ENCODE measurements around the gene DST.

DST gene

DNA sequence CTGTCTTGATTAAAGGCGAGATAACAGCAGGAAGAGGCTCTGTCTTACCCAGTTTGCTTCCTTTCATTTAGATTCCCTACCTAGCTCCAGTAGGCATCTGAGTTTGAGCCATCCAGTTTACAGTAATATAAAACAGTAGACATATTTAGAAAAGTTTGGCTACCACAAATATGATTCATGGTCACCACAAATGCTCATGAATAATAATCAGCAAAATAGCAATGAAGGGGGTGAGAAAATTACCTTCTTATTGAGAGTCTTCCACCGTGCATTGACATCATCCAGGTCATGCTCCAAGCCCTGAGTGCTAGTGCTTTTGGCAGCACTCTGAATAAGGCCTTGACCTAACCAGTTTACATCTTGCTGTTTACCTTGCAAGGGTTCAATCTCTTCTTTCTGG, 106.2 kb downstream of the DST start:
- no peaks in the 10 kb centered on the region for H3K9me3 ChIP-seq (ENCODE audit: control insufficient read depth, low read length)
- no peak overlapping the region for H3K4me3 ChIP-seq (ENCODE audit: low read depth, low read length)
- H3K79me2 ChIP-seq: peaks cover 10% of the 10 kb centered on the region
- H3K9ac ChIP-seq: no peak overlapping the region
- no peaks in the 10 kb centered on the region for H3K36me3 ChIP-seq (ENCODE audit: control insufficient read depth, insufficient read depth, low read length)
- no peak overlapping the region for H3K27ac ChIP-seq
- H3K4me2 ChIP-seq (ENCODE audit: low read length): no peak overlapping the region
- H2AFZ ChIP-seq: no peak overlapping the region
- H3K27me3 ChIP-seq (ENCODE audit: control insufficient read depth, insufficient read depth, low read length): no peaks in the 10 kb centered on the region
- H3K4me1 ChIP-seq: peaks cover 14% of the 10 kb centered on the region
- TF ChIP-seq, protein P1, sequence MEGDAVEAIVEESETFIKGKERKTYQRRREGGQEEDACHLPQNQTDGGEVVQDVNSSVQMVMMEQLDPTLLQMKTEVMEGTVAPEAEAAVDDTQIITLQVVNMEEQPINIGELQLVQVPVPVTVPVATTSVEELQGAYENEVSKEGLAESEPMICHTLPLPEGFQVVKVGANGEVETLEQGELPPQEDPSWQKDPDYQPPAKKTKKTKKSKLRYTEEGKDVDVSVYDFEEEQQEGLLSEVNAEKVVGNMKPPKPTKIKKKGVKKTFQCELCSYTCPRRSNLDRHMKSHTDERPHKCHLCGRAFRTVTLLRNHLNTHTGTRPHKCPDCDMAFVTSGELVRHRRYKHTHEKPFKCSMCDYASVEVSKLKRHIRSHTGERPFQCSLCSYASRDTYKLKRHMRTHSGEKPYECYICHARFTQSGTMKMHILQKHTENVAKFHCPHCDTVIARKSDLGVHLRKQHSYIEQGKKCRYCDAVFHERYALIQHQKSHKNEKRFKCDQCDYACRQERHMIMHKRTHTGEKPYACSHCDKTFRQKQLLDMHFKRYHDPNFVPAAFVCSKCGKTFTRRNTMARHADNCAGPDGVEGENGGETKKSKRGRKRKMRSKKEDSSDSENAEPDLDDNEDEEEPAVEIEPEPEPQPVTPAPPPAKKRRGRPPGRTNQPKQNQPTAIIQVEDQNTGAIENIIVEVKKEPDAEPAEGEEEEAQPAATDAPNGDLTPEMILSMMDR (IDR thresholded peaks at IDR 0.05): no peak

DNA sequence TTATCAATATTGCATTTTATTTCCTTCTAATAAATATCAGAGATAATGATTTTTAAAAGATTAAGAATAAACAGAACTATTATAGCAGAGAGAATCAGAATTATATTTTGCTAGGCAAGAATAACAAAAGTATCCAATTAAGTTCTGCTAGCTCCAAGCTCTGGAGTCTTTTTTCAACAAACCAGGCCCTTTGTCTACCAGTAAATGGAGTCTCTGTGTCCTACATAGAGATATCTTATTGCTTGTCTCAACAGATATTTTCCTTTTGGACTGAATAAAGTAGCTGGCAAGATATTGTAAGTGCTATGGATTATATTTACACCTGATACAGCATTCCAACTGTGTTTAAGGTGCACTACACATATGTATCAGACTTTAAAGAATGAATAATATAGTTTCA, 107.1 kb downstream of the DST start:
- Histone ChIP-seq H3K9me3 (ENCODE audit: control insufficient read depth, low read length) (no peaks in the 10 kb centered on the region), H3K4me1 (peaks cover 8% of the 10 kb centered on the region), H3K4me3 (ENCODE audit: low read depth, low read length) (no peak overlapping the region), H3K27ac (no peak overlapping the region), H3K79me2 (peaks cover 10% of the 10 kb centered on the region), H3K4me2 (ENCODE audit: low read length) (no peak overlapping the region), H3K36me3 (ENCODE audit: control insufficient read depth, insufficient read depth, low read length) (no peaks in the 10 kb centered on the region), H3K27me3 (ENCODE audit: control insufficient read depth, insufficient read depth, low read length) (no peaks in the 10 kb centered on the region), H2AFZ (no peak overlapping the region), H3K9ac (no peak overlapping the region)
- TF ChIP-seq, protein P1 (IDR thresholded peaks at IDR 0.05): no peak

DNA sequence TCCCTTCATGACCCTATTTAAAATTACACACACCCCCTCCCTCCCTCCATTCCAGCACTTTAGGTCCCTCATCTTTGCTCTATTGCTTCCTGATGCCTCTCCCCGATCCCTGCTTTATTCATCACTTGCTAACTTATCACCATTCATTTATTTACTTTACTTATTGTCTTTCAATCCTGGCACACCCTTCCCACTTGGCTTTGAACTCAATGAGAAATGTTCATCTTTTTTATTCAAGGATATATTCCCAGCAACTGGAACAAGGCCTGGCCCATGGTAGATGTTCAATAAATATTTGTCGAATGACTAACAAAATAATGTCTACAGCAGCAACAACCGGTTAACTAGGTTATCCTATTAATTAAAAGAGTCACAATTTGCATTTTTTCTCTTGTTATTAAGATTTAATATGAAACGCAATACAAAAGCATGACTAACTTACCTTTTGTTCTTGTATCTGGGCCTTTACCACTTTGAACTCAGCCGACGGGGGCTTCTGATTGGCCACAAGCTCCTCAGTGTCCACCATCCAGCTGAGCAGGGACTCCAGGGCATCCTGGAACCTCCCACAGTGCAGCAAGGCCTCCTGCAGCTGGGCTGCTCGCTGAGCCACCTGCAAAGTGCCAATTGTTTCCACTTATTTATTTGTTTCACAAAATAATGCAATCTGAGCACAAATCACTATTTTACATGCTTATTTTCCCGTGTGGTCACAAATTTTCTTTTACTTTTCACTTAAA, 107.8 kb downstream of the DST start:
- no peaks in the 10 kb centered on the region for H3K27me3 ChIP-seq (ENCODE audit: control insufficient read depth, insufficient read depth, low read length)
- no peak overlapping the region for H3K27ac ChIP-seq
- peaks cover 3% of the 10 kb centered on the region for H3K4me1 ChIP-seq
- peaks cover 10% of the 10 kb centered on the region for H3K79me2 ChIP-seq
- H3K4me3 ChIP-seq (ENCODE audit: low read depth, low read length): no peak overlapping the region
- TF ChIP-seq, protein P1 (IDR thresholded peaks at IDR 0.05): no peak
- H3K4me2 ChIP-seq (ENCODE audit: low read length): no peak overlapping the region
- H3K36me3 ChIP-seq (ENCODE audit: control insufficient read depth, insufficient read depth, low read length): no peaks in the 10 kb centered on the region
- H3K9ac ChIP-seq: no peak overlapping the region
- H2AFZ ChIP-seq: no peak overlapping the region
- no peaks in the 10 kb centered on the region for H3K9me3 ChIP-seq (ENCODE audit: control insufficient read depth, low read length)

DNA sequence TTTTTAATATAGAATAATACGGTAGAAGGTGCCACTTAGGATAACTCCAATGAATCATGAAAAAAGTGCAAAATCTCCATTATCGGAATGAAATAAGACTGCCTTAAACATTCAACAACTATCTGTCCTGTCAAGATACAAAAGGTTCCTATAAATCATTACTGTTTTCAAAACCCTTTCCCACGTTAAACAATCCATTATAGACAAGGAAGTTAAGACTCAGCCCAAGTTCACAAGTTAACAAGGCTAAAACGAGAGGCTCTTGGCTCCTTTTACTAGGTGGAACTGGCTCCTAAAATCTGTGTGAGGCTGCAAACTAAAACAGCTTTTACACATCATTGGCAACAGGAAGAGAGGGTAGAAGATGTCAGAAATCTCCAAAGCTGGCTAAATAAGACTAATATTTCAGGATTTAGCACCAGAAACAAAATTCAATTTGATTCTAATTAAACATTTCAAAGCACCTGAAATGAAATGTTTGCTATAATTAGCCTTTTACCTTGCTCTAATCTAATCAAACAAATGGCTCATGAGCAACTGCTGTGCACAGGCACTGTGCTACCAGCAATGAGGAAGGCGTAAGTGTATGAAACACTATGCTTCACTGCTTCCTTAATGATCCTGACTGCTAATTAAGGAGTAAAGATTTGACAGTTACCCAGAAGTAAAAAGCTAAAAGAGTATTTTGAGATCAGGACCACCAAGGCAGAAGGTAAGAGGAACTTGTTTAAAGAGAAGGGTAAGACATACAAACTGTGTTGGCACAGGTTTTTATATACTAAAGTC, 109.7 kb downstream of the DST start:
- Histone ChIP-seq H3K36me3 (ENCODE audit: control insufficient read depth, insufficient read depth, low read length) (no peaks in the 10 kb centered on the region), H3K27ac (no peak overlapping the region), H3K9me3 (ENCODE audit: control insufficient read depth, low read length) (no peaks in the 10 kb centered on the region), H3K4me2 (ENCODE audit: low read length) (no peak overlapping the region), H2AFZ (no peak overlapping the region), H3K9ac (no peak overlapping the region), H3K79me2 (peaks cover 10% of the 10 kb centered on the region), H3K27me3 (ENCODE audit: control insufficient read depth, insufficient read depth, low read length) (no peaks in the 10 kb centered on the region), H3K4me3 (ENCODE audit: low read depth, low read length) (no peak overlapping the region), H3K4me1 (no peaks in the 10 kb centered on the region)
- TF ChIP-seq, protein P1 (IDR thresholded peaks at IDR 0.05): no peak

Data from parathyroid adenoma (tissue), 2 donors.